ENCODE results near the gene UQCC5.

DNA sequence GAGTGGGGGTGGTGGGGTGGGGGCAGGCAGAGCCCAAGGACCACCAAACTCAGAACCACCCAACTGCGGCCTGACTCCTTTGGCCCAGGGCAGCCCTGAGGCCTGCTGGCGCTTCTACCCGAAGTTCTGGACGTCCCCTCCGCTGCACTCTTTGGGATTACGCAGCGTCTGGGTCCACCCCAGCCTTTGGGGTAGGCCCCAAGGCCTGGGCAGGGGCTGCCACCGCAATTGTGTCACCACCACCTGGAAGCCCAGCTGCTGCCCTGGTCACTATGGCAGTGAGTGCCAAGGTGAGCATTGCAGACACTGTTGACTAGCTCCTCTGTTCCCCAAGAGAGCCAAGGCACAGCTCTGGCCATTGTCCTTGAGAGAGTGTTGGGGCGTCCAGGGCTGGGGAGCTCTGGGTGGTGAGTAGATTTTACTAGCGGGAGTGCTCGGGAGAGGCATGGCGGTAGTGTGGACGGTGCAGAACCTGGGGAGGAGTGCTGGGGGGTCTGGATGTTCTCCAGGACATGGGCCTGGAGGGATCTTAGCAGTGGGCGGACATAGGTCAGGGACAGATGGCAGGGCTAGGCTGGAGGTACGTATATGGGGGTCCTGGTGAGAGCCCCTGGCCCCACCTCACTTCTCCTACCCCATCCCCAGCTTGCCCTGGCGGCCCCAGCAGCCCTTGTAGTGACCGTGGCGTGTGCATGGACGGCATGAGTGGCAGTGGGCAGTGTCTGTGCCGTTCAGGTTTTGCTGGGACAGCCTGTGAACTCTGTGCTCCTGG, 15.5 kb upstream of the UQCC5 start:
- TF ChIP-seq, protein P1, sequence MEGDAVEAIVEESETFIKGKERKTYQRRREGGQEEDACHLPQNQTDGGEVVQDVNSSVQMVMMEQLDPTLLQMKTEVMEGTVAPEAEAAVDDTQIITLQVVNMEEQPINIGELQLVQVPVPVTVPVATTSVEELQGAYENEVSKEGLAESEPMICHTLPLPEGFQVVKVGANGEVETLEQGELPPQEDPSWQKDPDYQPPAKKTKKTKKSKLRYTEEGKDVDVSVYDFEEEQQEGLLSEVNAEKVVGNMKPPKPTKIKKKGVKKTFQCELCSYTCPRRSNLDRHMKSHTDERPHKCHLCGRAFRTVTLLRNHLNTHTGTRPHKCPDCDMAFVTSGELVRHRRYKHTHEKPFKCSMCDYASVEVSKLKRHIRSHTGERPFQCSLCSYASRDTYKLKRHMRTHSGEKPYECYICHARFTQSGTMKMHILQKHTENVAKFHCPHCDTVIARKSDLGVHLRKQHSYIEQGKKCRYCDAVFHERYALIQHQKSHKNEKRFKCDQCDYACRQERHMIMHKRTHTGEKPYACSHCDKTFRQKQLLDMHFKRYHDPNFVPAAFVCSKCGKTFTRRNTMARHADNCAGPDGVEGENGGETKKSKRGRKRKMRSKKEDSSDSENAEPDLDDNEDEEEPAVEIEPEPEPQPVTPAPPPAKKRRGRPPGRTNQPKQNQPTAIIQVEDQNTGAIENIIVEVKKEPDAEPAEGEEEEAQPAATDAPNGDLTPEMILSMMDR (IDR thresholded peaks at IDR 0.05): no peak
- TF ChIP-seq POLR2AphosphoS5 (IDR thresholded peaks at IDR 0.05): no peak

Measured in upper lobe of left lung (tissue), 4 donors.